CD14-positive monocyte (primary cell): ENCODE results near the gene PIAS4. TPM values are rescaled to one million over a fixed set of nuclear protein-coding genes. Genes with fewer than 3 reads are reported as not detected.
A peak's percentile ranks its signal among the peaks of the same experiment; 100 is the strongest.

ENCODE experiments used
- DNase-seq, 3 donors: peaks; one replicate each; pipeline ENCODE4 v3.0.0-alpha.2; 2011 to 2022
- H2AFZ ChIP-seq: 2 replicates; pipeline ENCODE4 v1.6.0; 2012; ENCODE audit warnings: mild to moderate bottlenecking, low read depth, low read length, inconsistent platforms; ENCODE audit not compliant: insufficient read depth, poor library complexity, severe bottlenecking
- H3K27ac ChIP-seq, 2 donors: 1 replicate in 1 of 2; 2 replicates in 1 of 2; pipeline ENCODE4 v1.5.1; 2012 to 2013; ENCODE audit warnings: low read length in 2 of 2, control low read depth in 1 of 2, inconsistent platforms in 1 of 2, low read depth in 1 of 2, mild to moderate bottlenecking in 1 of 2
- H3K27me3 ChIP-seq, 2 donors: one replicate each; pipeline versions ENCODE4 v1.6.0 to v1.6.1; 2011 to 2013; ENCODE audit warnings: low read length in 2 of 2; ENCODE audit not compliant: control insufficient read depth in 2 of 2, insufficient read depth in 2 of 2
- H3K36me3 ChIP-seq, 2 donors: replicated peaks in 1 of 2; 1 replicate in 1 of 2; 2 replicates in 1 of 2; pipeline versions ENCODE4 v1.5.1 to v1.6.1; 2012 to 2013; ENCODE audit warnings: low read length in 2 of 2, control low read depth in 1 of 2, inconsistent platforms in 1 of 2, mild to moderate bottlenecking in 1 of 2; ENCODE audit not compliant: insufficient read depth in 2 of 2, control insufficient read depth in 1 of 2
- H3K4me1 ChIP-seq, 2 donors: 1 replicate in 1 of 2; 2 replicates in 1 of 2; pipeline versions ENCODE4 v1.5.1 to v1.6.1; 2012 to 2013; ENCODE audit warnings: low read length in 2 of 2, control low read depth in 1 of 2, inconsistent platforms in 1 of 2, mild to moderate bottlenecking in 1 of 2, moderate library complexity in 1 of 2; ENCODE audit not compliant: insufficient read depth in 2 of 2, control insufficient read depth in 1 of 2
- H3K4me2 ChIP-seq: replicated peaks from 2 replicates; pipeline ENCODE3; 2012; ENCODE audit warnings: low read length, moderate library complexity, mild to moderate bottlenecking; ENCODE audit not compliant: poor library complexity, severe bottlenecking; ENCODE audit errors: extremely low read depth
- H3K4me3 ChIP-seq, 3 experiments: fragments of 200-600 bp in 1 of 3; sonication (generic) in 1 of 3; replicated peaks in 1 of 3; 1 replicate in 2 of 3; 2 replicates in 1 of 3; pipeline ENCODE4 v1.5.1; 2011 to 2013; ENCODE audit warnings: low read length in 3 of 3, mild to moderate bottlenecking in 3 of 3, control low read depth in 2 of 3, low read depth in 2 of 3, inconsistent platforms in 1 of 3, moderate library complexity in 1 of 3
- H3K79me2 ChIP-seq: 2 replicates; pipeline ENCODE4 v1.6.0; 2012; ENCODE audit warnings: mild to moderate bottlenecking, control low read depth, inconsistent platforms, low read length, moderate library complexity; ENCODE audit not compliant: insufficient read depth
- H3K9ac ChIP-seq: 2 replicates; pipeline ENCODE4 v1.6.0; 2017; ENCODE audit warnings: low read length, mild to moderate bottlenecking; ENCODE audit not compliant: insufficient read depth, poor library complexity, severe bottlenecking
- H3K9me3 ChIP-seq, 2 donors: replicated peaks in 1 of 2; 1 replicate in 1 of 2; 2 replicates in 1 of 2; pipeline versions ENCODE4 v1.5.1 to v1.6.1; 2012 to 2013; ENCODE audit warnings: low read length in 2 of 2, control low read depth in 1 of 2; ENCODE audit not compliant: control insufficient read depth in 1 of 2, insufficient read depth in 1 of 2
- H4K20me1 ChIP-seq: 2 replicates; pipeline ENCODE4 v1.6.0; 2012; ENCODE audit warnings: mild to moderate bottlenecking, low read length, control low read depth, moderate library complexity; ENCODE audit not compliant: insufficient read depth
- H3K27ac Mint-ChIP-seq, 7 donors: one replicate each; pipeline ENCODE4 v1.8.0; 2020; ENCODE audit warnings: mild to moderate bottlenecking in 7 of 7, mixed read lengths in 7 of 7, moderate library complexity in 6 of 7, inconsistent platforms in 2 of 7
- H3K27me3 Mint-ChIP-seq, 3 donors: one replicate each; pipeline ENCODE4 v1.8.0; 2021 to 2022; ENCODE audit warnings: low read depth in 3 of 3, mild to moderate bottlenecking in 3 of 3, mixed read lengths in 3 of 3, moderate library complexity in 3 of 3, inconsistent platforms in 1 of 3
- H3K36me3 Mint-ChIP-seq, 2 donors: one replicate each; pipeline ENCODE4 v1.8.0; 2020; ENCODE audit warnings: mixed read lengths in 2 of 2, inconsistent platforms in 1 of 2, mild to moderate bottlenecking in 1 of 2
- H3K4me1 Mint-ChIP-seq: one replicate; pipeline ENCODE4 v1.8.0; 2020; ENCODE audit warnings: mild to moderate bottlenecking, mixed read lengths
- H3K4me3 Mint-ChIP-seq, 2 donors: one replicate each; pipeline ENCODE4 v1.8.0; 2020; ENCODE audit warnings: mild to moderate bottlenecking in 2 of 2, mixed read lengths in 2 of 2, moderate library complexity in 1 of 2
- H3K9me3 Mint-ChIP-seq, 7 donors: one replicate each; pipeline ENCODE4 v1.8.0; 2020 to 2022; ENCODE audit warnings: mixed read lengths in 7 of 7, mild to moderate bottlenecking in 6 of 7, moderate library complexity in 6 of 7, inconsistent platforms in 2 of 7
- WGBS: methylation state at CpG from one replicate; pipeline ENCODE4 v1.1.5; 2013; ENCODE audit warnings: missing lambda C conversion rate; ENCODE audit not compliant: insufficient coverage; 5-methylcytosine and 5-hydroxymethylcytosine counted together
- intact Hi-C, 2 donors: fragments of 100-400 bp; cut with micrococcal nuclease; formaldehyde crosslinking; loops; one replicate each; pipeline versions ENCODE4 v1.15.0 to v1.15.1; 2023
- polyA plus RNA-seq, 3 donors: library from polyadenylated mRNA; depleted of rRNA in 1 of 3; unstranded in 2 of 3; stranded (reverse) in 1 of 3; fragments of 300-500 nt in 2 of 3; fragments of >200 nt in 1 of 3; fragmentation: Illumina TruSeq in 2 of 3; gene quantifications; 1 replicate in 2 of 3; 2 replicates in 1 of 3; pipeline ENCODE4 v1.2.3, GENCODE V29; 2012 to 2021
- TF ChIP-seq, protein P1 (sequence below): fragments of 200-600 bp; IDR thresholded peaks from one replicate; pipeline ENCODE4 v1.8.0; 2022; ENCODE audit warnings: antibody characterized with exemption, mild to moderate bottlenecking

The PIAS4 gene
- polyA plus RNA-seq, 3 donors = 2.3 to 8.1 (median 5.9) TPM

DNA sequence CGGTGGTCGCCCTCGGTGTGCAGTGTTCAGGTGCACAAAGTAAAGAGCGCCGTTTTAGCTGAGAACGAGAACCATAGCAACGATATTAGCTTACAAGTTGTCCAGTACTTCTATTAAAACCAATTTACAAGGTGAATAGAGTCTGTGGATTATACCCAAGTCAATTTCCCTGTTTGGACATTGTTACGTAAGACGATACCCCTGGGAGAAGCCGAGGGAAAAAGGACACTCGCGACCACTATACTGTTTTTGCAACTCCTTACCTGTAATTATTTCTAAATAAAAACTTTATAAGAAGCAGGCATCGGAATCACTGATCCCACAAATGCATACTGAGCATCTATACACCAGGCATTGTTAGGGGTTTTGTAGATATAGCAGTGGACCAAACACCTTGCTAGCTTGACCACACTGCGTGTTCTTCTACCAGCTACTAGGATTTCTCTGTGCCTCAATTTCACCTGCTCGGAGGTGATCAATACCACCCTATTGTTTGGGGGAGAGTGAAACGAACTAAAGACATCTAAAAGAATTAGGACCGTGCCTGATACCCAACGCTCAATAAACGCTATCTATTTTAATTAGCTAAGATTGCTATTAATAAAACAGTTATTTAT is 21.8 kb upstream of the PIAS4 start:
- H3K27me3 Mint-ChIP-seq = peaks cover 0 to 3% (median 0%) of the 10 kb centered on the region in 3 donors

More for the DNA sequence above, 21.8 kb upstream of the PIAS4 start:
- Mint-ChIP-seq H3K4me1 (peaks cover 43% of the 10 kb centered on the region), H3K27ac (peak overlapping the region; percentile 50 to 99 (median 93)), H3K4me3 (peak overlapping the region; percentile 96 to 97), H3K9me3 (peaks cover 0 to 5% (median 1%) of the 10 kb centered on the region in 7 donors), H3K36me3 (peaks cover 34 to 36% of the 10 kb centered on the region in 2 donors)
- Histone ChIP-seq H3K4me3 (peak overlapping the region; percentile 76 to 97 (median 93)), H3K4me1 (peaks cover 35 to 49% of the 10 kb centered on the region in 2 donors), H3K4me2 (peak overlapping the region; percentile 84), H3K36me3 (peaks cover 35 to 36% of the 10 kb centered on the region in 2 donors), H3K79me2 (peaks cover 46% of the 10 kb centered on the region), H3K9ac (no peak overlapping the region), H3K27me3 (no peaks in the 10 kb centered on the region), H3K9me3 (no peaks in the 10 kb centered on the region), H4K20me1 (peaks cover 57% of the 10 kb centered on the region), H3K27ac (no peak overlapping the region), H2AFZ (peak overlapping the region; percentile 14)
- 0% methylated on average over 3 of the region's 19 CpGs for WGBS
- DNase-seq = no peak
- intact Hi-C loops = loop anchor here (2.0 to 5.0 kb wide), 4 partner anchors 15 to 197 kb away; partner anchors contain the start of genes ANKRD24 (in 1 of the 2), DAPK3 (in 1 of the 2), SIRT6 (in 1 of the 2) and ZBTB7A (in 1 of the 2)
- TF ChIP-seq, protein P1, sequence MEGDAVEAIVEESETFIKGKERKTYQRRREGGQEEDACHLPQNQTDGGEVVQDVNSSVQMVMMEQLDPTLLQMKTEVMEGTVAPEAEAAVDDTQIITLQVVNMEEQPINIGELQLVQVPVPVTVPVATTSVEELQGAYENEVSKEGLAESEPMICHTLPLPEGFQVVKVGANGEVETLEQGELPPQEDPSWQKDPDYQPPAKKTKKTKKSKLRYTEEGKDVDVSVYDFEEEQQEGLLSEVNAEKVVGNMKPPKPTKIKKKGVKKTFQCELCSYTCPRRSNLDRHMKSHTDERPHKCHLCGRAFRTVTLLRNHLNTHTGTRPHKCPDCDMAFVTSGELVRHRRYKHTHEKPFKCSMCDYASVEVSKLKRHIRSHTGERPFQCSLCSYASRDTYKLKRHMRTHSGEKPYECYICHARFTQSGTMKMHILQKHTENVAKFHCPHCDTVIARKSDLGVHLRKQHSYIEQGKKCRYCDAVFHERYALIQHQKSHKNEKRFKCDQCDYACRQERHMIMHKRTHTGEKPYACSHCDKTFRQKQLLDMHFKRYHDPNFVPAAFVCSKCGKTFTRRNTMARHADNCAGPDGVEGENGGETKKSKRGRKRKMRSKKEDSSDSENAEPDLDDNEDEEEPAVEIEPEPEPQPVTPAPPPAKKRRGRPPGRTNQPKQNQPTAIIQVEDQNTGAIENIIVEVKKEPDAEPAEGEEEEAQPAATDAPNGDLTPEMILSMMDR = no peak
